NB4 (cell line): ENCODE results near the gene HOXB3.

Source experiments
- CTCF ChIP-seq: IDR thresholded peaks from one replicate; pipeline ENCODE4 v1.5.1; 2012; ENCODE audit warnings: low read depth, low read length
- MAX ChIP-seq: IDR thresholded peaks from 2 replicates; pipeline ENCODE4 v1.6.1; 2011; ENCODE audit warnings: low read depth, low read length
- MYC ChIP-seq: IDR thresholded peaks from 2 replicates; pipeline ENCODE4 v1.6.1; 2011; ENCODE audit warnings: low read depth, low read length
- POLR2A ChIP-seq: IDR thresholded peaks from 2 replicates; pipeline ENCODE4 v1.6.1; 2011; ENCODE audit warnings: mild to moderate bottlenecking; ENCODE audit not compliant: insufficient read length; ENCODE audit errors: extremely low read depth

- TF ChIP-seq CTCF (no peak), POLR2A (no peak), MAX (no peak), MYC (no peak)
Observed at GRCh38 chr17:48568499-48569239, 21.4 kb downstream of the HOXB3 start.
